NT2/D1 (cell line): ENCODE results near the gene CEACAM3.

Experiments used
- SUZ12 ChIP-seq: IDR thresholded peaks from 2 replicates; pipeline ENCODE4 v1.6.1; 2011; ENCODE audit not compliant: insufficient read length, insufficient read depth; ENCODE audit errors: extremely low read depth
- YY1 ChIP-seq: IDR thresholded peaks from 2 replicates; pipeline ENCODE4 v1.6.1; 2011; ENCODE audit not compliant: insufficient read length, insufficient read depth
- ZNF274 ChIP-seq: IDR thresholded peaks from 2 replicates; pipeline ENCODE4 v1.6.1; 2011; ENCODE audit warnings: mild to moderate bottlenecking, low read depth, low read length

GRCh38 chr19:41815301-41815700 lies 18.9 kb downstream of the CEACAM3 start:
- TF ChIP-seq YY1, result no peak
- TF ChIP-seq ZNF274, result no peak
- no peak for TF ChIP-seq SUZ12
